Stimulated activated CD4-positive, alpha-beta T cell treated with anti-CD3 and anti-CD28 coated beads, Interleukin-2, amount 100 ng/mL, for 4 hours (primary cell): Measurements from ENCODE around the gene ZSCAN30.
A peak's percentile ranks its signal among the peaks of the same experiment; 100 is the strongest.

Experiments
- DNase-seq: peaks from one replicate; pipeline ENCODE4 v3.0.0-alpha.2; 2020; ENCODE audit warnings: low read depth

ZSCAN30 gene

GRCh38 chr18:35290094-35290735, at the start of gene ZSCAN30:
Gene ZSCAN30, minus strand, starts transcription at chr18:35290229. Its CDS starts 25,877 bp downstream, at chr18:35264352.
- DNase-seq = peak; percentile 92

GRCh38 chr18:35337286-35337685, 47.3 kb upstream of the ZSCAN30 start:
- no peak for DNase-seq

GRCh38 chr18:35335866-35336265, 45.8 kb upstream of the ZSCAN30 start:
- DNase-seq = no peak

GRCh38 chr18:35334821-35335220, 44.8 kb upstream of the ZSCAN30 start:
- DNase-seq = no peak

GRCh38 chr18:35334212-35334611, 44.2 kb upstream of the ZSCAN30 start:
- no peak for DNase-seq

- no peak for DNase-seq
Observed at GRCh38 chr18:35331367-35332087, 41.5 kb upstream of the ZSCAN30 start.

- no peak for DNase-seq
Observed at GRCh38 chr18:35328868-35329267, 38.8 kb upstream of the ZSCAN30 start.

GRCh38 chr18:35326695-35327387, 36.8 kb upstream of the ZSCAN30 start:
- DNase-seq = no peak

GRCh38 chr18:35324926-35325655, 35.1 kb upstream of the ZSCAN30 start:
- DNase-seq = no peak

- no peak for DNase-seq
Observed at GRCh38 chr18:35322486-35323458, 32.7 kb upstream of the ZSCAN30 start.

- DNase-seq = no peak
Observed at GRCh38 chr18:35311496-35311895, 21.5 kb upstream of the ZSCAN30 start.

GRCh38 chr18:35306588-35307250, 16.7 kb upstream of the ZSCAN30 start:
- no peak for DNase-seq

GRCh38 chr18:35303610-35304009, 13.6 kb upstream of the ZSCAN30 start:
- no peak for DNase-seq

GRCh38 chr18:35296060-35296459, 6.0 kb upstream of the ZSCAN30 start:
- no peak for DNase-seq

GRCh38 chr18:35291166-35291565, 1.1 kb upstream of the ZSCAN30 start:
- DNase-seq = no peak

- DNase-seq = no peak
Observed at GRCh38 chr18:35289727-35290093, 319 bp downstream of the ZSCAN30 start.

GRCh38 chr18:35289293-35289692, 736 bp downstream of the ZSCAN30 start:
- no peak for DNase-seq

GRCh38 chr18:35284841-35285240, 5.2 kb downstream of the ZSCAN30 start:
- DNase-seq = no peak

- no peak for DNase-seq
Observed at GRCh38 chr18:35283923-35284794, 5.9 kb downstream of the ZSCAN30 start.

- no peak for DNase-seq
Observed at GRCh38 chr18:35282353-35282752, 7.7 kb downstream of the ZSCAN30 start.
